Measurements from ENCODE around the gene RNF141. TPM values are rescaled to one million over a fixed set of nuclear protein-coding genes. Genes with fewer than 3 reads are reported as not detected.

The RNF141 gene
- total and polyA plus RNA-seq, 2 of the 13 experiments (the other 11 are each of a cell fraction or from before 2014, with no cell fraction given) = 9.3 to 22.4 TPM

DNA sequence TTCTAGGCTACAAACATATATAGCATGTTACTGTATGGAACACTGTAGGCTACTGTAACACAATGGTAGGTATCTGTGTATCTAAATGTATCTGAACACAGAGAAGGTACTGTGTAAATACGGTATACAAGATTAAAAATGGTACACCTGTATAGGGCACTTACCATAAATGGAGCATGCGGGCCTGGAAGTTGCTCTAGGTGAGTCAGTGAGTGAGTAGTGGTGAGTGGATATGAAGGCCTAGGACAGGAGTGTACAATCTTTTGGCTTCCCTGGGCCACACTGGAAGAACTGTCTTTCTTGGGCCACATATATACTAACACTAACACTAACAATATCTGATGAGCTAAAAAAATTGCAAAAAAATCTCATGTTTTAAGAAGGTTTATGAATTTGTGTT lies 21.4 kb downstream of the RNF141 start:
- no peak for FAIRE-seq
- no peak for DNase-seq (ENCODE audit: low spot score)
- H3K27me3 ChIP-seq (ENCODE audit: control insufficient read depth in 1 of 2, insufficient read depth in 2 of 2, low read length in 2 of 2) = no peaks in the 10 kb centered on the region
- H3K9ac ChIP-seq (ENCODE audit: insufficient read depth, low read depth, low read length) = no peak overlapping the region
- H3K9me3 ChIP-seq (ENCODE audit: low read length) = no peaks in the 10 kb centered on the region
- ATAC-seq = no peak
- H3K4me2 ChIP-seq (ENCODE audit: low read depth, low read length) = no peak overlapping the region
- ChIA-PET CTCF (ENCODE audit: low intra/inter-chr PET ratio, low total read pairs) (no interaction called here), POLR2A (no interaction called here)
- H4K20me1 ChIP-seq (ENCODE audit: insufficient read depth, low read length) = no peaks in the 10 kb centered on the region
- in situ Hi-C loops (cut with HindIII; ENCODE audit: extremely low pct_ligation_motif_present, low pct_unique_long_range_greater_than_20kb) (no loop called here), intact Hi-C loops (cut with micrococcal nuclease; ENCODE audit: unreplicated experiment) (no loop called here)
- H3K36me3 ChIP-seq (replicated peaks in 1 of 2; ENCODE audit: control insufficient read depth in 1 of 2, insufficient read depth in 2 of 2, low read length in 2 of 2) = peaks cover 0 to 21% of the 10 kb centered on the region in 2 experiments; a peak in 3 of 5 replicates
- no TSS peak for BruUV-seq (replicated peaks)
- H3K27ac ChIP-seq (ENCODE audit: extremely low read length, insufficient read depth, low read length) = no peak overlapping the region
- H3K79me2 ChIP-seq (ENCODE audit: insufficient read depth, low read length) = no peaks in the 10 kb centered on the region
- TF ChIP-seq, protein P1, sequence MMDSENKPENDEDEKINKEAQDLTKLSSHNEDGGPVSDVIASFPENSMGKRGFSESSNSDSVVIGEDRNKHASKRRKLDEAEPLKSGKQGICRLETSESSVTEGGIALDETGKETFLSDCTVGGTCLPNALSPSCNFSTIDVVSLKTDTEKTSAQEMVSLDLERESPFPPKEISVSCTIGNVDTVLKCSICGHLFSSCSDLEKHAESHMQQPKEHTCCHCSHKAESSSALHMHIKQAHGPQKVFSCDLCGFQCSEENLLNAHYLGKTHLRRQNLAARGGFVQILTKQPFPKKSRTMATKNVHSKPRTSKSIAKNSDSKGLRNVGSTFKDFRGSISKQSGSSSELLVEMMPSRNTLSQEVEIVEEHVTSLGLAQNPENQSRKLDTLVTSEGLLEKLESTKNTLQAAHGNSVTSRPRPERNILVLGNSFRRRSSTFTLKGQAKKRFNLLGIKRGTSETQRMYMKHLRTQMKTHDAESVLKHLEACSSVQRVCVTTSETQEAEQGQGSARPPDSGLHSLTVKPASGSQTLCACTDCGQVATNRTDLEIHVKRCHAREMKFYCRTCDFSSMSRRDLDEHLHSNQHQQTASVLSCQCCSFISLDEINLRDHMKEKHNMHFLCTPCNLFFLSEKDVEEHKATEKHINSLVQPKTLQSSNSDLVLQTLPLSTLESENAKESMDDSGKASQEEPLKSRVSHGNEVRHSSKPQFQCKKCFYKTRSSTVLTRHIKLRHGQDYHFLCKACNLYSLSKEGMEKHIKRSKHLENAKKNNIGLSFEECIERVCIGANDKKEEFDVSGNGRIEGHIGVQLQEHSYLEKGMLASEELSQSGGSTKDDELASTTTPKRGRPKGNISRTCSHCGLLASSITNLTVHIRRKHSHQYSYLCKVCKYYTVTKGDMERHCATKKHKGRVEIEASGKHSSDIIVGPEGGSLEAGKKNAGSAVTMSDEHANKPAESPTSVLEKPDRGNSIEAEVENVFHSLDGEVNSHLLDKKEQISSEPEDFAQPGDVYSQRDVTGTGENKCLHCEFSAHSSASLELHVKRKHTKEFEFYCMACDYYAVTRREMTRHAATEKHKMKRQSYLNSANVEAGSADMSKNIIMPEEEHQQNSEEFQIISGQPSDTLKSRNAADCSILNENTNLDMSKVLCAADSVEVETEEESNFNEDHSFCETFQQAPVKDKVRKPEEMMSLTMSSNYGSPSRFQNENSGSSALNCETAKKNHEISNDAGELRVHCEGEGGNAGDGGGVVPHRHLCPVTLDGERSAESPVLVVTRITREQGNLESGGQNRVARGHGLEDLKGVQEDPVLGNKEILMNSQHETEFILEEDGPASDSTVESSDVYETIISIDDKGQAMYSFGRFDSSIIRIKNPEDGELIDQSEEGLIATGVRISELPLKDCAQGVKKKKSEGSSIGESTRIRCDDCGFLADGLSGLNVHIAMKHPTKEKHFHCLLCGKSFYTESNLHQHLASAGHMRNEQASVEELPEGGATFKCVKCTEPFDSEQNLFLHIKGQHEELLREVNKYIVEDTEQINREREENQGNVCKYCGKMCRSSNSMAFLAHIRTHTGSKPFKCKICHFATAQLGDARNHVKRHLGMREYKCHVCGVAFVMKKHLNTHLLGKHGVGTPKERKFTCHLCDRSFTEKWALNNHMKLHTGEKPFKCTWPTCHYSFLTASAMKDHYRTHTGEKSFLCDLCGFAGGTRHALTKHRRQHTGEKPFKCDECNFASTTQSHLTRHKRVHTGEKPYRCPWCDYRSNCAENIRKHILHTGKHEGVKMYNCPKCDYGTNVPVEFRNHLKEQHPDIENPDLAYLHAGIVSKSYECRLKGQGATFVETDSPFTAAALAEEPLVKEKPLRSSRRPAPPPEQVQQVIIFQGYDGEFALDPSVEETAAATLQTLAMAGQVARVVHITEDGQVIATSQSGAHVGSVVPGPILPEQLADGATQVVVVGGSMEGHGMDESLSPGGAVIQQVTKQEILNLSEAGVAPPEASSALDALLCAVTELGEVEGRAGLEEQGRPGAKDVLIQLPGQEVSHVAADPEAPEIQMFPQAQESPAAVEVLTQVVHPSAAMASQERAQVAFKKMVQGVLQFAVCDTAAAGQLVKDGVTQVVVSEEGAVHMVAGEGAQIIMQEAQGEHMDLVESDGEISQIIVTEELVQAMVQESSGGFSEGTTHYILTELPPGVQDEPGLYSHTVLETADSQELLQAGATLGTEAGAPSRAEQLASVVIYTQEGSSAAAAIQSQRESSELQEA (CRISPR knock-in tag; IDR thresholded peaks at IDR 0.05; ENCODE audit: not compliant biosample characterization) = no peak
- TF ChIP-seq JUND (CRISPR knock-in tag; IDR thresholded peaks at IDR 0.05) = no peak
- no peak overlapping the region for H3K4me3 ChIP-seq (replicated peaks in 1 of 3; ENCODE audit: insufficient read depth in 1 of 3, low read depth in 2 of 3, low read length in 3 of 3)
- WGBS (ENCODE audit: low lambda C conversion rate) = 91% methylated on average over 2 of the region's 2 CpGs
- H3K4me1 ChIP-seq (ENCODE audit: insufficient read depth, low read length) = no peaks in the 10 kb centered on the region
- H2AFZ ChIP-seq (ENCODE audit: low read length) = no peak overlapping the region
